ENCODE measurements around the gene GHR.

Gene GHR

DNA sequence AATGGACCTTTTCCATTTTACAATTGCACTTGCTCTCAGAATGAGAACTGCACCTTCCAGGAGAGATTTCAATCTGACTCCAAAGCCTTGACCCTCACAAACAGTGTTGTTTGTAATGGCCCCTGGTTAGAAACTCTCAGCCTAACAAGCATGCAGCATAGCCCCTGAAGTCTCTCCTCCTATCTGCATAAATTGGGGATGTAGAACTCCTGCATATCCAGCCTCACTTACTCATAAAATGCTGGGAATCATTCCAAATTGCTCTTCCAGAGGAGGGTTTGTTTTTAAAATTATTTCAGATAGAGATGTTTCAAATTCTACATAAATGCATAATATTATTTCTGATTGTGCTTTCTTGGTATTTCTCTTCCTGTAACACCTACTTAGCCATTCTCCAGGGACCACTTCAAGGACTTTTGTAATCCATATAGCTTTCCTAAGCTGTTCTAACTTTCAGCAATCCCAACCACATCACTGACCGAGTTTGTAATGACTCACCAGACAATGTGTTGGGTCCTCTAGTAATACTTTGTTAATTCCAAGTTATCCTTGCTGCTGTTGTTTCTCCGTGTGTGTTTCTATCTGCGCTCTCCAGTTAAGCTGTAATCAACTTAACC is 189.6 kb downstream of the GHR start:
- DNase-seq: no peak

DNA sequence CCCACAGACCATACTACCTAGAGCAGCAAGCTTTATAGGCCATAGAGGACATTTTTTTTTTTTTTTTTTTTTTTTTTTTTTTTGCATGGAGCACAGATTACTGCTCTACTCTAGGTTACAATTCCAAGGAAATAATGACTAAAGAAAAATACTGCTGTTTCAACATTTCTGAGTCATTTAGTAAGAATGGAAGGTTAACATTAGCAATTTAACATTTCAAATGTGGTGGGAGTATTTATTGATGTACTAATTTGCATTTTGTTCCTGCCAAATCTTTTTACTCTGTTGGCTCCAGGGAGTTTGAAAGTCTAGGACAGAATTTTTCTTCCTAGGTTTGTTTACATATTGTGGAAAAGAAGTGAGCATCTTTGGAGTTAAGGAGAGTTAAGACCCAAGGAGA is 191.3 kb downstream of the GHR start:
- no peak for DNase-seq

DNA sequence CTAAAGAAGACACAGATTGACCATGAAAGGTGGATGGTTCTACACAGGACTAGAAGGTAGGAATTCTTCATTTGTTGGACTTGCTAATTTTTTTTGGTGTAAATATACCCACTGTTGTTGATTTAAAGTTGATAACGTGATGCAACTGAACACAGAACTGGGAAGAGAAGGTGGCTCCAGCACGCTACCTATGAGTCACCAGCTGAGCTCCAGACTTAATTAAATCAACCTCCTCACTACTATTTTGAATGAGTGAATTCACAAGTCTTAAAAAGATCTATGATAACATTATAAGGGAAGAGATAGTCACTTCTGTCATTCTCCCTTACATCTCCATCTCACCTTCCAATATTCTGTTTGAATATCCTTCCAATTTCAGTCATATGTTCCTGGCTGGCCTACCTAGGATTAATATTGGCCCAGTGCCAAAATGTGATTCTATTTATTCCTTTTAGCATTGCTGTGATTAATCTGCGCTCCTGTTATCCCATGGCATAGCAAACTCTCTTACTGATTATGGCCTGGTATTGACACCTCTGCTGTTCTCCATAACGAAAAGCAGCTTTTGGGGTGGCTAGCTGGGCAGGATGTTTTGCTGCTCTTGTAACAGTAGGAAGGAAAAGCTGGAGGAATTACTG is 197.5 kb downstream of the GHR start:
- DNase-seq: no peak

DNA sequence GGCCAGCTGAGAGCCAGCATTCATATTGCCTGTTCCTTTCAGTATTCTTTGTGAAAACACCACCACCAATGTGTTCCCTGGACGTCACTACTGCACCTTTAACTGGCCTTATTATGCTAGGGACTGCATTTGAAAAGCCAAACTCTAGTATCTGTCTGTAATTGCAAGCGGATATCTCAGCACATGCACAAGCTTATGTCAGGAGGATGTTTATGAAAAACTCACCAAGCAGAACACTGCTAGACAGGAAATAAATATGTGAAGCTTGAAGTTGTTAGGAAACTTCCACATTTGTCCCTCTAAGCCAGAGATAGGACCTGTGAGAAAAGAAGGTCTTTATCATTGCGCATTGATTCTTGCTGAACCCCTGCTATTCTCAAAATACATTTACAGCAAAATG is 198.0 kb downstream of the GHR start:
- DNase-seq: no peak

DNA sequence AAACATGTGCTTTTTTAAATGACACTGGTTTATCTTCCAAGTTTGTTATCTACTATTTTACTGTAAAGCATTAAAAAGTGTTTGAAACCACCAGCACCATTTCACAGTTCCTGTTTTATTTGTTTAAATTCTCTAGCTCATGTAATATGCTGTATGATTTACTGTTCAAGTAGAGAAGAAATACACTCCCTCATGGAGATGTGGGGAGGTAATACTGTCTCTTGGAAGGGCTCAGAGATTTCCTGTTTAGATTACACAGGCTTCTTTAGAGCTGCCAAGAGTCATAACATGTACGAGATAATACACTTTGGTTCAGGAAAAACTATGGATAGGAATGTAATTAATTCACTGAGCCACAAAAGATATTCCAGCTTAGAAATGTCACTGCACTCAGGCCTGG is 198.4 kb downstream of the GHR start:
- no peak for DNase-seq

DNA sequence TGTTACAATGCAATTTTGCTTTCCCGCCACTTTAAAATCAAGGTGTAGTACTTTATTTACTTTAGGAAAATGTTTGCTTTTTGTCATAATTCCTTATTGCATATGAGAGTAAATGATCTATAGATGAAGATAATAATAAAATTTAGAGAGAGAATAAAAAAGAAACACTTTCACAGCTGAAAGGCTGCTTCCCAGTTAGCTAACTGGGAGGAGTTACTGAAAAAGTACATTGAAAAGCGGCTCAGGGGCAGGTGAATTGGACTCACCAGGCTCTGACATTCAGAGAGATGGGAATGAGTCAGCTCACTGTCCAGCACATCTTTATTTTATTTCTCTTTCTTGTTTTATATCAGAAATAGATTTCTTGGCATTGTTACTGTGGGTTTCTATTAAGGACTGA is 201.7 kb downstream of the GHR start:
- DNase-seq: no peak

DNA sequence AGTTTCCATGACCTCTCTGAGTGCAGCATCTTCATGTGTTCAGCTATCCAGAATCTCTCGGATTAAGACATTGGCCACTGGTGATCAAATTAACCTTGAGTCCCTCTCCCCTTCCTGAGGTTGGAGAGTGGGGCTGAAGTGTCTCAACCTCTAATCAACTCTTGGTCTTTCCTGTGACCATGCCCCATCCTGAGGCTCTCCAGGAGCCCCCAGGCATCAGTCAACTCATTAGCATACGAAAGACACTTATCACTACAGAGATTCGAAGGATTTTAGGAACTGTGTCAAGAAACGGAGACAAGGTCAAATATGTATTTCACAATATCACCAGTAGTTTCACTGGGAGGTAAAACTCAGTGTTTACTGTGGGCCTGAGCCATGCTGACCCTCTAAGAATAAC is 203.2 kb downstream of the GHR start:
- DNase-seq: no peak

DNA sequence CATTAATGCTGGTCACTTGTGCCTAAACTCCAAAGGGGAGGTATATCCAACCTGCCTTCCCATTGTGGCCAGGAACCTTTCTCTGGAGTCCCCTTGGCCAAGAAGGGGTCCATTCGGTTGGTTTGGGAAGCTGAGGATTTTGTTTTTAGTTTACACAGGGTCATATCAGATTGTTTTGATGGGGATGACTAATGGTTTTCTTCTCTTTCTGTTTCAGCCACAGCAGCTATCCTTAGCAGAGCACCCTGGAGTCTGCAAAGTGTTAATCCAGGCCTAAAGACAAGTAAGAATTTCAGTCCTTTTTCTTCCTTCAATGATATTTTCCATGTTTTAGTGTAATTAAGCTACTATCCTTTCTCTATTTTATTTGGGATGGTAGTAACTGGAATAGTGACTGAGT is 205.6 kb downstream of the GHR start:
- no peak for DNase-seq

DNA sequence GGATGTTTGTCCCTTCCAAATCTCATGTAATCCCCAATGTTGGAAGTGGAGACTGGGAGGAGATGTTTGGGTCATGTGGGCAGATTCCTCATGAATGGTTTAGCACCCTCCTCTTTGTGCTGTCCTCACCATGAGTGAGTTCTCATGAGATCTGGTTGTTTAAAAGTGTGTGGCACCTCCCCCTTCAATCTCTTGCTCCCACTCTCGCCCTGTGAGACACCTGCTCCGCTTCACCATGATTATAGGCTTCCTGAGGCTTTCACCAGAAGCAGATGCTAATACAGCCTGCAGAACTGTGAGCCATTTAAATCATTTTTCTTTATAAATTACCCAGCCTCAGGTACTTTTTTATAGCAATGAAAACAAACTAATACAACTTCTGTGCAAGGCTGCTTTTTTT is 206.0 kb downstream of the GHR start:
- no peak for DNase-seq

DNA sequence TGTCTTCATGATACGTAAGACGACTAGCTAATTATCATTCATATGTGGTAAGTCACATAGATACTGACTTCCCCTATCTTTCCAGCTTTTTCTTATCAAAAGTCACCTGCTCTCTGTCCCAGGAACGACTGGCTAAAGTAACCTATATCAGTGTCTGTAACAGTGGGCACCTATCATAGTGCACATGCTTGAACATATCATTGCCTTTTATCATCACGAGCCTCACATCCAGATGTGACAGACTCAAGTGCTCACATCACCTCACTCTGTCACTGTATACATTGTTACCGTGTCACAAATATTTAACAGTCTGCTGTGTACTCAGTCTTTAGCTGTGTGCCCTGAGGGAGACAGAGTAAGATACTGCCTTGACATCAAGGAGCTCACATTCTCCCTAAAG is 208.0 kb downstream of the GHR start:
- no peak for DNase-seq

DNA sequence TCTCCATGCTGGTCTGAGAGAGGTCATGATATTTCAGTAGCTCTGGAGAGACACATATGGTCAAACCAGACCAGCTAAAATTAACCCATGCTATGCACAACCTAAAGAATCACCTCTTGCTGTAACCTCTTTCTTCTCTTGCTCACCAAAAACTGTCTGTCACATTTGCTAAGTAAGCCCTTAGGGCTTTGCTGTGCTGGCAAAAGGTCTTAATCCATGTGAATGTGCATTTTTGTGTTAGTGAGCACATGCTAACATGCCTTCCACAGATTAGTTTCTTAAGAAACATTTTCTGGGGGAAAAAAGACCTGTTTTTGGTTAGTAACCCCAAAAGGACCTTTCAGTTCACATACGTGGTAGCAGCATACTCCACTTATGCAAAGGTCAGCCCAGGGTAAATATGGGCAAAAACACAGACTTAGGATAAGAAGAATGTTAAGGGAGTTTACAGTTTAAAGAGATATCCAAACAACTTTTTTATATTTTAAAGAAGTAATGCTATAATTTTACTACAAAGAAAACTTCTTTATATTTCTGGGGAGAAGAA is 209.2 kb downstream of the GHR start:
- no peak for DNase-seq

DNA sequence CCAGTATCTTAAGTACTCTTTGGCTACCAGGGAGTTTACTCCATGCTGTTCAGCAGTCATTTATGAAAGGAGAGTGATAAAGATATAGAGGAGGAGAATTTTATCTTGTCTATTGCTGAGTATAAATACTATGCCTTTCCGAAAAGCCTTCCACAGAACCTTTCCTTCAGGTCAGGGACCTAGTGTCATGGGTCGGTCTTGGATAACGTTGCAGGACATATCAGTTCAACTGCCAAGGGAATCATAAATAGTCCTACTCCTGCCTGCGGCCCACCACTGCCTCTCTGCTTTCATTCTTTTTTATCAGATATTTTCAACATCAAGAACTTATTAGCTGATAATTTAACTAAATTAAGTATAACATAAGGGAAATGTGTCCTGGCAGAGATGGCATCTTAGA is 211.3 kb downstream of the GHR start:
- no peak for DNase-seq

DNA sequence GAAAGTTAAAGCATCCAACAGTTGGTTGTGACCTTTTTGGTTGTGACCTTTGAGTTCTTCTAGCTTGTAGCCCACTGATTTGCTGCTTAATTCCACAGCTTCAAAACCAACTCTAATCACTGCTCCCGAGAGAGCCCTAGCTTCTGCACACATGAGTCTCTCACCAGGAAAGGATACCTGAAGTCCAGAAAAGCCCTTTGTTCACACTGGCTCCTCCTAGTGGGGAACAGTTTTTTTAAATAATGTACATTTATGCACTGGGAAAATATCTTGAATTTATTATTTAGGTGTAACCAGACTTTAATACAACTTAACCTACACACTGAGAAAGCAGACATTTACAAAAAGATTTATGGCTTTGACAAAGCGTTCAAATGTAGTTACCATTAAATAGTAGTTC is 213.2 kb downstream of the GHR start:
- no peak for DNase-seq

DNA sequence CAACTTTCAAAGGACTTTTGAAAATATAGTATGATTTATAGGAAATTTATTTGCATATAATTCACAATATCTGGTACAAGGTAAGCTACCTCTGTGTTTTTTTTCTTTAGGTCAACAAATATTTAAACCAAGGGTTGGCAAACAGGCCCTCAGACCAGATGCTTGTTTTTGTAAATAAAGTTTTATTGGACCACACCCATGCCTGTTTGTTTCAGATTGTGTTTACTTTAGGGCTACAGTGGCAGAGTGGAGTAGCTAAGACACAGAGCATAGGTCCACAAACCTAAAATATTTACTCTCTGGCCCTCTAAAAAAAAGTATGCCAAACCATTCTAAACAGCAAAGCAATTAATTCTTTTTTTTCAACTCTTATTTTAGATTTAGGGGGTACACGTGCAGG is 213.7 kb downstream of the GHR start:
- no peak for DNase-seq

DNA sequence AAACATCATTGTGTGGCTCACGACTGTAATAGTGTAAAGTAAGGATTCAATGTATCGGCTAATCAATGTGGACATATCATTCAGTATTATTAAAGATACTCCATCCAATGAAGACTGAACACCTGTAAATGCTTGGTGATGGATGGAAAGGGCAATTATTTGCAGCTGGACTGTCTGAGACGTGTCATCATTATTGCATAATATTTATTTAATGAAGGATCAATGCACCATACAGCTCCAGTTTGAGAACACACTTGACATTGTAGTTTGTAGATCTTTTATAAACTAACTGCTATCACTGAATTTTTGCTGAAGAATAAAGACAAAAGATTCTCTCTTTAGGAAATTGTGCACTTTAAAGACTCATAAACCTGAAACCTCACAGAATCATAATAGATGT is 215.7 kb downstream of the GHR start:
- no peak for DNase-seq

DNA sequence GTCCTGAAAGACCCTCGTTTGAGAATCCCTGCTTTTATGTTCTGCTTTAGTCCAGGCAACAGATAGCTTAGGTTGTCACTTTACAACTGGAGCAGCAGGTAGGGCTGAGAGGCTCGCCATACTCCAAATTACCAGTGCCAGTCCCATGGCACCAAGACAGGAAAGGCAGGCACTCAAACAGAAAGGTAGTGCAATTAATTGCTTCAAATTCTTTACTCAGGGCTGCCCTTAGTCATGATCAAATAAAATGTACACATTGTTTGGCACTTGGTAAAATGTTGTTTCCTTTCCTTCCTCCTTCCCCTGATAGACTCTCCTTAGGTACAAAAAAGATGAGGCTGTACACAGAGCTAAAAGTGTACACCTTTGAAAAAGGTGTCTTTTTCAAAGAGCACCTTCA is 217.6 kb downstream of the GHR start:
- DNase-seq: no peak

DNA sequence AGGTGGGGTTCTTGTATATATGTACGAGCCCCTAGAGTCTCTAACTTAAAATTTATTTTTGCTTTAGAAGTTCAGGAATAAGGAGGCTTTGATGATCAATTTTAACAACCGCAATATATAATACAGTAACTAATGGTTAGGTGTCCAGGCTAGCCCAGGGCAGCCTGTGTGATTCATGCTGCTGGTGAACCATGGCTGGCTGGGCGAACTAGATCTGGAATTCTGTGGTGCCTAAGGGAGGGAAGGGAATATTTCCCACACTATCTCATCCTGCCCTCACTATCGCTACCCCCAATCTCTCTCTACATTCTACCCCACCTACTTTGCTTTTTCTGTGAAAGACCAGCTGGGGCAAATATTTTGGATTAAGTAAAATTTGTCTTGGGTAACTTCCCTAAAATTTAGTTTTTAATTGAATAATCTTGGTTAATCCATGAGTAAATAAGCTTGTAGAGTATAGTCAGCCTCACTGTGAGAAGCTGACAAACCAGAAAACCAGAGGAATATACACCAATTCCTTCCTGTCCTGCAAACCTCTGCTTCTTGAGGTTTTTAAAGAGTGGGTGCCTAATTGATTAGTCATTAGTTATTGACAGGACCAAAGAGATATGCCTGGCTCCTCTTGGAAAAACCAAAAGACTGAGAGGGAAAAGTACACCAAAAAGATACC is 218.2 kb downstream of the GHR start:
- DNase-seq: no peak

DNA sequence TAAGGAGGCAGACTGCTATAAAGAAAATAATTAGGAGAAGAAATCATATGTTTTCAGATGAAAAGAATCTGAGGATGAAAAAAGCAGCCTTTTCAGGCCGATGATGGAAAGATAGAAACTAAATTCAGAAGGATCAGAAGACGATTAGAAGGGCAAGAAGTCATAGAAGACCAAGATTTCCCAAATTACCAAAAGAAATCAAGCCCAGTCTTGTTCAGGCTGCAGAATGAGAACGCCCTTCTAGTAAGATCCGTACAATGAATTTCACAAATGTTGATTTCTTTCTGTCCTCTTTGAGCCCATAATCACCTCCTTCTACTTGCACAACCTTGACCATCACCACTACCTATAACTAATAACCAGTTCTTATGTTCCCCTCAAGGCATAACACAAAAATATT is 218.8 kb downstream of the GHR start:
- no peak for DNase-seq

DNA sequence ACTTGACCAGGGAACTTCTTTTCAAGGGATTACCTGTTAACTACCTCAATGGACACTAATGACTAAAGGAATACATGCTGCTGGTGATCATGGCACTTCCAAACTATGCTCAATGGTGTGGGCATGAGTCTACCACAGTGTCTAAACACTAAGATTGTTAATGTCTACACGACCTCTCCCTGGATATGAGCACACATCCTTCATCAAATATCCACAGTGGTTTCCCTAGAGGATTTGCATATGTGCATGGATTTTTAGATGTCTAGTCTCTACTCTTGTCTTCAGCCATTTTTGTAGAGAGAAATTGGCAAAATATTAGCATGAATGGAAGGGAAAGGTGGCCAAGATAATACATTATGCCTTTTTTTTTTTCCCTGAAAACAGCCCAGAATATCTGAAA is 220.1 kb downstream of the GHR start:
- no peak for DNase-seq

DNA sequence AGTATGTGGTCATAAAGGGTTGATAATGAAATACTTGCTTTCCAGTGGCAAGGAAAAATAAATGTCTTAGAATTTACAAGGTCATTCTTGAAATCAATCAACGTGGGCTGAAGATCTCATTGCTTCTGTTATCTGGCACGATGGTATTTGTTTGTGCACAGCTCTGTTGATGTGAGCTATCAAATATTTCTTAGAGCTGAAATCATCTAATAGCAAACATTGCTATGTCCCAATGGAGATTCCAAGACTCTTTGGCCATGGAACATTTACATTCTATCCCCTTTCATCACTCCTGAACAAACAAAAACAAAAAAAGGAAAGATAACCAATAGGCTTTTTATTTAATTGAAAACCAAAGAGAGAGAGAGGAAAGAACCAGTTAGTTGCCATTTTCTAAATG is 221.9 kb downstream of the GHR start:
- no peak for DNase-seq

DNA sequence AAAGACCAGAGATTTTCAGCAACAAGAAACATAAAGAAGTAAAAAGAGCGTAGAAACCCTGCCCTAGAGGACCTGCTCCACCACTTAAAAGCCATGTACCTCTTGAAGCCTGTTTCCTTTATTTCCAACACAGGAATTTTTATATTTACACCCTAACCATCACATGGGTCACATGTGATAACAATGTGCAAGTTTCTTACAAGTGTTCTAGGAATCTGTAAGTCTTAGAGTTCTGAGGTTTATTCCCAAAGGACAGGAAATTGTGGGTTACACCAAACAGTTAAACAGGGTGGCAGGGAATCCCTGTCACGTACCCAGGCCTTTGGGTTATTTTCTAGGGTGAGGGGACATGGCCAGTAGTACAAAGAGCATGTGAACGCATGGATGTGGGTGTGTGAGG is 224.8 kb downstream of the GHR start:
- DNase-seq: no peak

DNA sequence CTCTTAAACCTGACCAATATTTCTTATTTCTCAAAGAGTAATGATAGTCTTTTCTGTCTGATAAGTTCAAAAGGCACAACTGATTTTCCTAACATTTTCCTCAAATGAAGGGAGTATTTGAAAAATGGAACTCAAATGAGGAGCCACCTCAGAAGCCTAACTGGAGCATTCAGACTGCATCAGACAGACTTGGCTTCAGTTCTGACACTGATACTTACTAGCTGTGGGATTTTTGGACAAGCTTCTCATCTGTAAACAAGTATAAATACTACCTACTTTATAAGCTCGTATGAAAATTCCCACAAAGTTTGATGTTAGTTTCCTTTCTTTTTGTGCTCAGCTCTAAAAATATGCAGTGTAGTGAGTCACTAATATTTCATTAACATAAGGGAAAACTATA is 225.7 kb downstream of the GHR start:
- DNase-seq: no peak

DNA sequence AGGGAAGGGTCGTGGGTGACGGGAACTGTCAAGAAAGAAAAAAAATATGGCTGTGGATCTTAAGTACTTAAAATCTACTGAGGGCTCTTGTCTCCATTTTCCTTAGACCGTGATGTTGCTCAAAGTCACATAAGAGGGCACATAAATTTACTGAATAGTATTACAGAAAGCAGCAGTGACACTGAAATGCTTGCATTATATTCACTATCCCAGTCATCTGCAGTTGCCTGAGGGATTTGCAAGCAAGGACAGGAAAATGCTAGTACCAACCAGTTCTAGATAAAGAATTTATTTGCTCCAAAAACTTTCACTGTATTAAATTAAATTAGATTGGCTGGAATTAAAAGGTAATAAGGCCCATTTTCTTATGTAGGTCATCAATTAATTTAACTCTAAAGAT is 226.8 kb downstream of the GHR start:
- DNase-seq: no peak

DNA sequence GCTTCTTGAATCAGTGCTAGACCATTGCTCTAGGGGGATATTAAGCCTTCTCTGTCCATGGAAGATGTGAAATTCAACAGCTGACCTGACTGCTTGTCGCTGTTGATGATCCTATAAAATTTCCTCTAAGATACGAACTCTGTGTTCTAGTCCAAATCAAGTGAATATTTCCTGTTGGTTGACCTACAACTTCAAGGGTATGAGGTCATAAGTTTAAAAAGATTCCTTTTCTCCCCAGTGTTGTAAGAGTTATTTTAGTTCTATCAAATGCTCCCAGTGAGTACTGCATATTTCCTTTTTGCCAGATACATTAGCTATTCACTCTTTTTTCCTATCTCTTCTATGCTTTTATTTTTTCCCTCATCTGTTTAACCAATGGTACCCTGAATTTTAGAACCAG is 230.5 kb downstream of the GHR start:
- no peak for DNase-seq

DNA sequence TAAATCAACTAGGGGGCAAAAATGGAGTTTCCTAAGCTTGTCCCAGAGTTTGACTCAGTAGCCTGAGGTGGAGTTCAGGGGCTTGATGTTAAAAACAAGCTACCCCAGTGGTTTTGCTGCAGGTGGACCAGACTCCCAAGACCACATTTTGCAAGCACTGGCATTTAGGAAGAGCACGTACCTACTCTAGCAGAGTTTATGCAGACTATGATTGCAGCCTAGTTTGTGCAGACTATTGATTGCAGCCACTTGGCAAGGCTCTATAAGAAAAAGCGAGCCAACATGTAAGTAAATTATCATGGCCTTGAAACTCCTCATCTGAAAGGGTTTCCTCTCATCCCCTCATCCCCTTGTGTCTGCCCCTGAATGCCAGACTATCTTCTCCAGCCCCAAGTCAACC is 231.4 kb downstream of the GHR start:
- DNase-seq: no peak
